OCI-M1 (cell line): ENCODE results near the gene TBC1D13.
"Not testable (repeated sequence)": the region's sequence is repeated elsewhere in the genome, so short reads cannot be mapped to it uniquely, and the experiment has no call there.

Experiments used
- DNase-seq: peaks from one replicate; lab custom pipeline; 2025; lab: John Stamatoyannopoulos, UW

Gene TBC1D13

GRCh38 chr9:128846680-128847030 is 59.6 kb downstream of the TBC1D13 start:
- DNase-seq = no peak

- no peak for DNase-seq
Observed at GRCh38 chr9:128847803-128848202, 60.8 kb downstream of the TBC1D13 start.

- not testable (repeated sequence) for DNase-seq
Observed at GRCh38 chr9:128851024-128851423, 64.0 kb downstream of the TBC1D13 start.

- DNase-seq = peak; percentile 65
Observed at GRCh38 chr9:128851779-128852600, 64.9 kb downstream of the TBC1D13 start.

- DNase-seq = not testable (repeated sequence)
Observed at GRCh38 chr9:128852646-128853045, 65.6 kb downstream of the TBC1D13 start.

GRCh38 chr9:128854454-128854853 is 67.4 kb downstream of the TBC1D13 start:
- not testable (repeated sequence) for DNase-seq

GRCh38 chr9:128858476-128858875 is 71.4 kb downstream of the TBC1D13 start:
- DNase-seq = not testable (repeated sequence)
